Testis (tissue), 3 donors: Measurements from ENCODE around the gene CTNNB1. TPM values are rescaled to one million over a fixed set of nuclear protein-coding genes. Genes with fewer than 3 reads are reported as not detected.

Source experiments
- DNase-seq: peaks from one replicate; pipeline ENCODE4 v3.0.0-alpha.2; 2019
- H3K27ac ChIP-seq, 2 donors: fragments of 200-600 bp; sonication (generic); one replicate each; pipeline ENCODE4 v1.5.1; 2019
- H3K27me3 ChIP-seq: fragments of 200-600 bp; sonication (generic); one replicate; pipeline ENCODE4 v1.5.1; 2019
- H3K36me3 ChIP-seq: fragments of 200-600 bp; sonication (generic); one replicate; pipeline ENCODE4 v1.5.1; 2017; ENCODE audit warnings: low read depth; ENCODE audit errors: missing control alignments
- H3K4me1 ChIP-seq: fragments of 200-600 bp; sonication (generic); one replicate; pipeline ENCODE4 v1.5.1; 2019
- H3K4me3 ChIP-seq, 2 donors: fragments of 200-600 bp; sonication (generic); one replicate each; pipeline ENCODE4 v1.5.1; 2017 to 2019
- H3K9me3 ChIP-seq: fragments of 200-600 bp; sonication (generic); one replicate; pipeline ENCODE4 v1.5.1; 2017
- POLR2A ChIP-seq: fragments of 450-650 bp; IDR thresholded peaks from one replicate; pipeline ENCODE4 v1.6.1; 2017; ENCODE audit warnings: antibody characterized with exemption, mild to moderate bottlenecking, moderate library complexity
- WGBS, 2 donors: methylation state at CpG; one replicate each; pipeline ENCODE4 v1.1.5; 2018; 5-methylcytosine and 5-hydroxymethylcytosine counted together
- intact Hi-C: fragments of 100-400 bp; cut with DNase I; formaldehyde crosslinking; loops from one replicate; pipeline ENCODE4 v1.15.1; 2023; ENCODE audit warnings: low total_unique reads
- polyA plus RNA-seq: library from polyadenylated mRNA; stranded (reverse); fragments of 350-450 nt; fragmentation: Illumina TruSeq; extraction: RNeasy Lipid Tissue Mini Kit (QIAGEN cat#74804); gene quantifications from one replicate; pipeline ENCODE4 v1.2.3, GENCODE V29; 2014; ENCODE audit warnings: low read depth, low replicate concordance; ENCODE audit not compliant: insufficient read depth
- total RNA-seq, 2 donors: library from RNA; depleted of rRNA; stranded (reverse); fragments of >200 nt; gene quantifications; one replicate each; pipeline ENCODE4 v1.2.3, GENCODE V29; 2016
- TF ChIP-seq, protein P1 (sequence below), 3 experiments: fragments of 450-650 bp in 2 of 3; fragments of 200-600 bp in 1 of 3; sonication (generic) in 1 of 3; IDR thresholded peaks; one replicate each; pipeline ENCODE4 v1.5.1; 2016 to 2019; ENCODE audit warnings: antibody characterized with exemption in 3 of 3, mild to moderate bottlenecking in 2 of 3, moderate library complexity in 1 of 3

CTNNB1 gene
- total and polyA plus RNA-seq, 3 donors from 2014 or later = 146 to 379 (median 293) TPM

DNA sequence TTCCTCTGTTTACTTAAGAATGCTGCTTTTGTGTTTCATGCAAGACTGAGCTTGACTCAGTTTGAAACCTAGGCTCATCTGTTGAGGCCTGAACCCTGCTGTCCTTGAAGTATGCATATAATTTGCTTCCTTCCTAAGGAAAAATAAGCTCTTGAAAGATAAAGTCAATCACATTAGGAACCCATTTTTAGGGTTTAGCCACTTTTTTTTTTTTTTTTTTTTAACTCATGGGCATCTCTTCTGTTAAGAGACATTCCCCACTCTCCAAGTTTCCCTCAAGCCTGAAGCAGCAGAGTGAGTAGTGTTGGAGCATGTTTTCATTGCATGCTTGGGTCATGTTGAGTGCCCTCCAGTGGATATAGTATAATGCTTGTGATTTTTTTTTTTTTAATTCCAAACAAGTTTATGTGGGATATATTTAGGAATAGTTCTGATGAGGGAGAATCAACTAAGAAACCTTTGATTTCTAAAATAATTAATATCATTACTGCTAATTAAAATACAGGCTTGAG is 3.6 kb downstream of the CTNNB1 start:
- Histone ChIP-seq H3K4me1 (peaks cover 45% of the 10 kb centered on the region), H3K27me3 (no peaks in the 10 kb centered on the region), H3K27ac (no peak overlapping the region), H3K4me3 (no peak overlapping the region), H3K9me3 (no peaks in the 10 kb centered on the region), H3K36me3 (no peaks in the 10 kb centered on the region)
- peak; percentile 36 for DNase-seq
- intact Hi-C loops = no loop called here
- no peak for TF ChIP-seq POLR2A
- TF ChIP-seq, protein P1, sequence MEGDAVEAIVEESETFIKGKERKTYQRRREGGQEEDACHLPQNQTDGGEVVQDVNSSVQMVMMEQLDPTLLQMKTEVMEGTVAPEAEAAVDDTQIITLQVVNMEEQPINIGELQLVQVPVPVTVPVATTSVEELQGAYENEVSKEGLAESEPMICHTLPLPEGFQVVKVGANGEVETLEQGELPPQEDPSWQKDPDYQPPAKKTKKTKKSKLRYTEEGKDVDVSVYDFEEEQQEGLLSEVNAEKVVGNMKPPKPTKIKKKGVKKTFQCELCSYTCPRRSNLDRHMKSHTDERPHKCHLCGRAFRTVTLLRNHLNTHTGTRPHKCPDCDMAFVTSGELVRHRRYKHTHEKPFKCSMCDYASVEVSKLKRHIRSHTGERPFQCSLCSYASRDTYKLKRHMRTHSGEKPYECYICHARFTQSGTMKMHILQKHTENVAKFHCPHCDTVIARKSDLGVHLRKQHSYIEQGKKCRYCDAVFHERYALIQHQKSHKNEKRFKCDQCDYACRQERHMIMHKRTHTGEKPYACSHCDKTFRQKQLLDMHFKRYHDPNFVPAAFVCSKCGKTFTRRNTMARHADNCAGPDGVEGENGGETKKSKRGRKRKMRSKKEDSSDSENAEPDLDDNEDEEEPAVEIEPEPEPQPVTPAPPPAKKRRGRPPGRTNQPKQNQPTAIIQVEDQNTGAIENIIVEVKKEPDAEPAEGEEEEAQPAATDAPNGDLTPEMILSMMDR (IDR thresholded peaks at IDR 0.05) = peak in 1 of 3 experiments; percentile 17

DNA sequence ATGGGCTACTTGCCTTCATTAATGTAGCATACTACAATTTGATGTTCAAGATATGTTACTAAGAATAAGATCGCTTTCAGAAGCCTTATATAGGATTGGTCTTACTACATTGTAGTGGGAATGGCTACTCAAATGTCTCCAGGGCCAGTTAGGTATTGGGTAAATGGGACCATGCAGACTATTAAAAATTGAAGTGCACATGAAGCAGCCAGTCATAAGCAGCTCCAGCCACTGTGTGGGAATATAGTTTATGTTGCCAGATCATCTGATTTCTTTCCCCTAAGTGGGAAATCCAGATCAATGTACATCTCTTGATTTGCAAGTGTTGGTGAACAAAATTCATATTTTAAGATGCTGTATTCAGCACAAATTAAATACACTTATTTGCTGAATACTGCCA is 5.1 kb downstream of the CTNNB1 start:
- Histone ChIP-seq H3K36me3 (no peaks in the 10 kb centered on the region), H3K4me3 (no peak overlapping the region), H3K4me1 (peaks cover 57% of the 10 kb centered on the region), H3K9me3 (no peaks in the 10 kb centered on the region), H3K27ac (no peak overlapping the region), H3K27me3 (no peaks in the 10 kb centered on the region)
- no peak for DNase-seq
- intact Hi-C loops = no loop called here
- WGBS, 2 donors = 69 to 75% methylated on average over 1 of the region's 1 CpG
- TF ChIP-seq, protein P1 (IDR thresholded peaks at IDR 0.05) = no peak

DNA sequence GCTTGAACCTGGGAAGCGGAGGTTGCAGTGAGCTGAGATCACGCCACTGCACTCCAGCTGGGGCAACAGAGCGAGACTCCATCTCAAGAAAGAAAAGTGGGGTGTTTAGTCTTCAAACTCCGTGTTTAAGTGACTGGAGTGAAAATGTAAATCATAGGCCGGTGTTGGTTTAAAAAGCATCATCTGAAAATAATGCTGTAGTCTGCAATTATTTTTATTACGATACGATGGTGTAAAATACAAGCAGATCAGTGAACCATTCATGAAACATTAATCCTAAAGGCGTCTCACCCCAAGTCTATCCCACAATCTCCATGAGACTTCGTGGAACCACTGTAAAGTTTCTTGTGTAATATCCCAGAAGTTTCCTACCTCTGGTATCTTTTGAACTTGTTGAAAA is 6.3 kb downstream of the CTNNB1 start:
- 79 to 87% methylated on average over 9 of the region's 9 CpGs for whole genome bisulfite sequencing, 2 donors
- no peaks in the 10 kb centered on the region for H3K27me3 ChIP-seq
- no peak for TF ChIP-seq POLR2A
- TF ChIP-seq, protein P1 (IDR thresholded peaks at IDR 0.05) = no peak
- intact Hi-C loops = no loop called here
- DNase-seq = no peak
- no peak overlapping the region for H3K4me3 ChIP-seq
- H3K9me3 ChIP-seq = no peaks in the 10 kb centered on the region
- no peak overlapping the region for H3K27ac ChIP-seq
- no peaks in the 10 kb centered on the region for H3K36me3 ChIP-seq
- H3K4me1 ChIP-seq = peaks cover 57% of the 10 kb centered on the region

DNA sequence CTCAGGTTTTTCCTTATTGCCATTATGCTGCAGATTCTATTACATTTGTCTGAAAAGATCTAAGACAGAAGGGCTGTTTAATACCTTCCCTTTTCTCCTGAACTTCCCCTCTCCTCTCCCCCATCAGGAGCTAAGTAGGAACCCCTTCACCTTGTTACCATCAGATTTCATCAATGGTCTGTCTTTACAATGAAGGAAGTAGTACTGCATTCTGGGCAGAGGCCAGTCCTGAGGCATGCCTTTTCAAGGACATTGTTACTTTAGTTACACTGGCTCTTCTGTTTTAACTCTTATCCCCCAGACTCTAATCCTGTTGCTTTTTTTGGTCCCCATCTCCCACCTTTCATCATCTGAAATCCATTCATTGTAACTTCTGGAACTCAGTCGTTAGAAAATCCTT is 8.1 kb downstream of the CTNNB1 start:
- TF ChIP-seq POLR2A = no peak
- TF ChIP-seq, protein P1 (IDR thresholded peaks at IDR 0.05) = no peak
- DNase-seq = peak; percentile 20
- peaks cover 51% of the 10 kb centered on the region for H3K4me1 ChIP-seq

DNA sequence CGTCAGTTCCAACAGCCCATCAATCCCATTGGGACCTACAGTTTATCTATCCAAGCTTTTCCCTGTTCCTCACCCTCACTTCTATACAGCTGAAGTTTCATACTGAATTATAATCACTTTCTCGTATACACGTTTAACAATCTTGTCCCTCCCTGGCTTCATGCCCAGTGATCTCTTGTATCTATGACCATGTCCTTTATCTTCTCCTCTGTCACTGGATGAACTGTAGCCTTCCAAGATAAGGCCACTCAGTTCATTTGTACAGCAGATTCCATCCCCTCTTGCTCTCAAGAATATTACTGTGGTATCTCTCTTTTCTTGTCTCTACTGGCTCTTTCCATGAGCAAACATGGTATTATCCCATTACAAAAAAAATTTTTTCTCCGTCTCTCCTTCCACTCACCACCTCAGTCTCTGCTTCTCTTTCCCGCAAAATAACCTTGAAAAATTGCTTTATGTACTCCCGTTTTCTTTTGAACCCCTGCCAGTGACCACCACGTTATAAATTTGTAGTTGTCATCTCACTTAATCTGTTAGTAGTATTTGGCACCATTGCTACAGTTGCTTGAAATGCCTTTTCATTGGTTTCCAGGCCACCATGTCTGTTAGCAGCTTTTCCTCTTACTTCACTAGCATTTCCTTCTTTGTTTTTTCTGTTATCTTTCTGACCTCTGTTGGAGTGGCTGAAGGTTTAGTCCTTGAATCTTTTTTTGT is 9.4 kb downstream of the CTNNB1 start:
- Histone ChIP-seq H3K4me1 (peaks cover 41% of the 10 kb centered on the region), H3K9me3 (no peaks in the 10 kb centered on the region), H3K27me3 (no peaks in the 10 kb centered on the region), H3K4me3 (no peak overlapping the region), H3K36me3 (no peaks in the 10 kb centered on the region), H3K27ac (no peak overlapping the region)
- peak; percentile 53 for DNase-seq
- TF ChIP-seq, protein P1 (IDR thresholded peaks at IDR 0.05) = no peak
- TF ChIP-seq POLR2A = no peak
- intact Hi-C loops = no loop called here
- WGBS, 2 donors = 24 to 35% methylated on average over 7 of the region's 7 CpGs

More for the DNA sequence above, 8.1 kb downstream of the CTNNB1 start:
- 8 to 21% methylated on average over 1 of the region's 1 CpG for WGBS, 2 donors
- Histone ChIP-seq H3K4me3 (no peak overlapping the region), H3K9me3 (no peaks in the 10 kb centered on the region), H3K27me3 (no peaks in the 10 kb centered on the region), H3K36me3 (no peaks in the 10 kb centered on the region), H3K27ac (no peak overlapping the region)
- intact Hi-C loops = no loop called here
